Lower lobe of right lung (tissue), 2 donors: Measurements from ENCODE around the gene COL12A1. TPM values are rescaled to one million over a fixed set of nuclear protein-coding genes. Genes with fewer than 3 reads are reported as not detected.

ENCODE experiments used
- ATAC-seq, 2 donors: fragments of 200-7000 bp; cut with Tn5 transposase; one replicate each; pipeline ENCODE4 v1.9.1; 2020 to 2022; ENCODE audit warnings: mild to moderate bottlenecking in 2 of 2, moderate library complexity in 2 of 2
- DNase-seq: peaks from one replicate; pipeline ENCODE4 v3.0.0-alpha.2; 2020
- H3K27ac ChIP-seq: fragments of 200-600 bp; one replicate; pipeline ENCODE4 v1.8.0; 2022
- H3K27me3 ChIP-seq: fragments of 200-600 bp; one replicate; pipeline ENCODE4 v1.8.0; 2022; ENCODE audit warnings: low read depth
- H3K36me3 ChIP-seq: fragments of 200-600 bp; one replicate; pipeline ENCODE4 v1.8.0; 2022; ENCODE audit warnings: mild to moderate bottlenecking
- H3K4me1 ChIP-seq: fragments of 200-600 bp; one replicate; pipeline ENCODE4 v1.8.0; 2022
- H3K4me3 ChIP-seq: fragments of 200-600 bp; one replicate; pipeline ENCODE4 v1.8.0; 2022; ENCODE audit warnings: mild to moderate bottlenecking
- H3K9me3 ChIP-seq: fragments of 200-600 bp; one replicate; pipeline ENCODE4 v1.8.0; 2022
- intact Hi-C: fragments of 100-400 bp; cut with DNase I; formaldehyde crosslinking; loops from one replicate; pipeline ENCODE4 v1.11.0; 2022
- total RNA-seq: library from RNA; stranded (reverse); fragmentation: NEBNext Ultra II Directional; extraction: Animal tissue kit (Norgen Biotek cat#: 25700); gene quantifications from one replicate; pipeline ENCODE4 v1.2.1, GENCODE V29; 2021
- TF ChIP-seq, protein P1 (sequence below): fragments of 200-600 bp; IDR thresholded peaks from one replicate; pipeline ENCODE4 v1.8.0; 2022; ENCODE audit warnings: antibody characterized with exemption, mild to moderate bottlenecking
- donor health status: DM: no; HTN: yes; CAD: no; lungs with severe emphysema.

COL12A1 gene
- total RNA-seq, 1 donor from 2014 or later: 36.6 TPM

DNA sequence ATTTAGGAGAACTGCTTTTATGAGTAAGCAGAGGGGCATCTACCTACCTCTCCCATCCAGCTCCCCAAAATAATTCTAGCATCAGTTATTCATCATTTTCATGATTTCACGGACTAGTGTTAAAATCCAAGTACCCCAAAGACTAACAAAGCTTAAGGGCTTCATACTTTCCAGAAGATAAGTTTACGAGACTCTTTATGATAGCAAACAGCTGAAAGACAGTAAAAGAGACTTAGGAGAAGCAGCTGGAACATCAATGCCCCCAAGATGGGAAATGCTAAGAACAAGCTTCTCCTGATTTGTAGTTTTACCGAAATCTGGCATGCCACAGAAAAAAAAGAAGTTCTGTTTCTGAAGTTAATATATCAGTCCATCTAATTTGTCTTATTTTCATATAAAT, 70.0 kb downstream of the COL12A1 start:
- H3K4me1 ChIP-seq: no peaks in the 10 kb centered on the region
- no peak overlapping the region for H3K27ac ChIP-seq
- no peak for ATAC-seq
- H3K4me3 ChIP-seq: no peak overlapping the region
- TF ChIP-seq, protein P1, sequence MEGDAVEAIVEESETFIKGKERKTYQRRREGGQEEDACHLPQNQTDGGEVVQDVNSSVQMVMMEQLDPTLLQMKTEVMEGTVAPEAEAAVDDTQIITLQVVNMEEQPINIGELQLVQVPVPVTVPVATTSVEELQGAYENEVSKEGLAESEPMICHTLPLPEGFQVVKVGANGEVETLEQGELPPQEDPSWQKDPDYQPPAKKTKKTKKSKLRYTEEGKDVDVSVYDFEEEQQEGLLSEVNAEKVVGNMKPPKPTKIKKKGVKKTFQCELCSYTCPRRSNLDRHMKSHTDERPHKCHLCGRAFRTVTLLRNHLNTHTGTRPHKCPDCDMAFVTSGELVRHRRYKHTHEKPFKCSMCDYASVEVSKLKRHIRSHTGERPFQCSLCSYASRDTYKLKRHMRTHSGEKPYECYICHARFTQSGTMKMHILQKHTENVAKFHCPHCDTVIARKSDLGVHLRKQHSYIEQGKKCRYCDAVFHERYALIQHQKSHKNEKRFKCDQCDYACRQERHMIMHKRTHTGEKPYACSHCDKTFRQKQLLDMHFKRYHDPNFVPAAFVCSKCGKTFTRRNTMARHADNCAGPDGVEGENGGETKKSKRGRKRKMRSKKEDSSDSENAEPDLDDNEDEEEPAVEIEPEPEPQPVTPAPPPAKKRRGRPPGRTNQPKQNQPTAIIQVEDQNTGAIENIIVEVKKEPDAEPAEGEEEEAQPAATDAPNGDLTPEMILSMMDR: no peak
- no peaks in the 10 kb centered on the region for H3K9me3 ChIP-seq
- DNase-seq: no peak
- no peaks in the 10 kb centered on the region for H3K36me3 ChIP-seq
- intact Hi-C loops: no loop called here
- no peaks in the 10 kb centered on the region for H3K27me3 ChIP-seq

DNA sequence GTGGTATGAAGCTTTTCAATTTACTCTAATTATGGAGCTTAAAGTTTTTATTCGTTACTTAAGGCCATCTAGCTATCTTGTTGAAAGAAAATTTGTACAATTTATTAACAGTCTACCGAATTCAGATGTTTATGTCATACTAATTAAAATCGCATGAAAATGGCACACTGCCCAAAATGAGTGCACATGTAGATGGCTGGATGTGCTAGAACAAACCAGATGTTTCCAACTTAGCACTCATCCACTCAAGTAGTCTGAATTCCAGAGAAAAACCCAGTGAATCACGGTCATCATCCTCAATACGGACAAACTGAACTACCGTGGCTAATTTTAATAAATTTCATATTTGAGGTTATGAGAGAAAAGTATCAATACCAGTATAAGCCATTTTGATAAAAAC, 70.4 kb downstream of the COL12A1 start:
- H3K4me1 ChIP-seq: no peaks in the 10 kb centered on the region
- H3K27me3 ChIP-seq: no peaks in the 10 kb centered on the region
- TF ChIP-seq, protein P1: no peak
- H3K9me3 ChIP-seq: no peaks in the 10 kb centered on the region
- no peak overlapping the region for H3K27ac ChIP-seq
- no peak overlapping the region for H3K4me3 ChIP-seq
- ATAC-seq: no peak
- H3K36me3 ChIP-seq: no peaks in the 10 kb centered on the region
- DNase-seq: no peak
- intact Hi-C loops: no loop called here

DNA sequence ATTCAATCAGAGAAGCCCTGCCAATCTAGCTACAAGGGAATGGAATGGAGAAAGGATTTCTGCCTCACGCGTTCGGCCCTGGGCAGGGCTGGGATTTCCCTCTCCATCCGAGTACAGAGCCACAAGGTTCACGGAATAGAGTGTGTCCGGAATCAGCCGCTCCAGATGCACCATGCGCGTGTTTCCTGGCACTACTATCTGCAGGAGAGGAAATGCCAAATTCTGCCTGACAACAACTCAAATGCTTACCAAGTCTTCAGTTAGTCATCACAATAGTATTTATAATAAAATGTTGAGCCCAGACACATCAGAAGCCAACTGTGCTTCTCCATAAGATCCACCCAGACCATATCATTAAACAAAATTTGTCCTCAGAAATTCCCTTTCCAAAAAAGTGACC, 75.1 kb downstream of the COL12A1 start:
- no peak overlapping the region for H3K4me3 ChIP-seq
- no peaks in the 10 kb centered on the region for H3K4me1 ChIP-seq
- no peaks in the 10 kb centered on the region for H3K27me3 ChIP-seq
- TF ChIP-seq, protein P1: no peak
- H3K9me3 ChIP-seq: no peaks in the 10 kb centered on the region
- intact Hi-C loops: no loop called here
- no peak for ATAC-seq
- DNase-seq: no peak
- H3K36me3 ChIP-seq: no peaks in the 10 kb centered on the region
- no peak overlapping the region for H3K27ac ChIP-seq

DNA sequence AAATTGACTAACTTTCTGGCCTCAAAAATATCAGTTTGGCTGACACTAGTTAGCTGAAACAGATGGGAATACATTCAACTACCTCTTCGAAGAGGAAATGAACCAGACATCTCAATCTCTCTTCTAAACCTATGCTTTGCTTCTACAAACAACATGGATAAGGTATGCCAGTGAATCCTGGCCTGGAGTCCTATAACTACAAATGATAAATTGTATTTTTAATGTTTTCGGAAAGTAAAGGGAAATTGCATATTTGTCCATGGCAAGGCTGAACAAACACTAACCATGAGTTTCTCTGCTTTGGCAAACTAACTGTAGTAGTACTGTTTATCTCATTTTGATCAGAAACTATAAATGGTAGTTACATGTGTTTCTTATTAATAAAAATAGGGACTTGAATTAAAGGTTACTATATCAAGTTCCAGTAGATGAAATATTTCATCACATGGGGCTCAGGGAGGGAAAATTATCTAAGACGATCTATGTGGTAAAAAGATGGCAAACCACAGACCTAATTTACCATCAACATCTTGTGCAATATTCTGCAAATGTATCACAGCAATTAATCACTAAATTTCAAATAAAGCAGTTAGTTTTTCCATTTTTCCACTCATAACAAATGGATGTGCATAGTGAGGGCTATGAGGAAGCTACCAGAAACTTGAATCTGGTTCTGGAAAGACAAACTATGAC, 76.8 kb downstream of the COL12A1 start:
- intact Hi-C loops: no loop called here
- TF ChIP-seq, protein P1: no peak
- no peak overlapping the region for H3K27ac ChIP-seq
- no peak for ATAC-seq
- H3K27me3 ChIP-seq: no peaks in the 10 kb centered on the region
- DNase-seq: no peak
- H3K4me1 ChIP-seq: no peaks in the 10 kb centered on the region
- no peak overlapping the region for H3K4me3 ChIP-seq
- H3K36me3 ChIP-seq: no peaks in the 10 kb centered on the region
- no peaks in the 10 kb centered on the region for H3K9me3 ChIP-seq

DNA sequence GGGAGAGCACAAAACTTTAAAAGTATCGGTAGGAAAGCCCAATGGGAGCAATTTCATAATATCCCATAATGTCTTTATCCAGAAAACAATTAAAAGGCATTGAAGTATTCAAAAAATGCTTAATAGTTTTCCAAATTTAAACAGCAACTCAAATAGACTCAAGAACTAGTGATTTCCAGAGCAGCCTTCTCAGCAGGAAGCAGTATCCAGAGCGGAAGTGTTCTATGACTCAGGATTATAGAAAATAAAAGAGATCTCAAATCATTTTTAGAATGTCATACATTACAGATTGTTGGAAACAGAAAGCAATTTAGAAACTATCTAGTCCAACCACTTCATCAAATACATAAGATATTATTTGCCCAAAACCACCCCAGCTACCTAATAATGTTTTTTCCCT, 79.3 kb downstream of the COL12A1 start:
- Histone ChIP-seq H3K36me3 (peaks cover 6% of the 10 kb centered on the region), H3K4me3 (no peak overlapping the region), H3K9me3 (no peaks in the 10 kb centered on the region), H3K4me1 (no peaks in the 10 kb centered on the region), H3K27ac (no peak overlapping the region), H3K27me3 (no peaks in the 10 kb centered on the region)
- DNase-seq (no peak), ATAC-seq (no peak)
- intact Hi-C loops: no loop called here
- TF ChIP-seq, protein P1: no peak
